OCI-M2 (cell line): ENCODE measurements around the gene SLC34A2.

Experiments
- DNase-seq: peaks from one replicate; lab custom pipeline; 2025; ENCODE audit not compliant: unreplicated experiment; lab: John Stamatoyannopoulos, UW

The SLC34A2 gene

DNA sequence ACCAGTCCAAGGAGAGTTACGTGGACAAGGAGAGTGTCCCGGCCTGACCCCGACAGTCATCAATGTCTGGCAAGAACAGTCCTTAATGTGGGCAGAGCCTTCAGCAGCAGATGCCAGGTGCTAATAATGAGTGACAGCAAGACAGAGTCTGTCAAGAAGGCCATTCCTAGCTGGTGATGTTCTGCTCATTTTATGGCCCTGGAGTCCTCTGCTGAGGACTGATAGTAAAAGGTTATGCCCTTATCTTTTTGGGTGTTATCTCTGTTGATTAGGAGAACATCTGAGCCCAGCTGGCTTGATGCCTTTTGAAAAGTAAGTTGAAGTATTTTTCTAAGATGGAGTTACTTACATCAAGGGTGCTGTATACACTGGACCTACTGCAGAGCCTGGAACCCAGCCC is 67.3 kb downstream of the SLC34A2 start:
- DNase-seq, result no peak

DNA sequence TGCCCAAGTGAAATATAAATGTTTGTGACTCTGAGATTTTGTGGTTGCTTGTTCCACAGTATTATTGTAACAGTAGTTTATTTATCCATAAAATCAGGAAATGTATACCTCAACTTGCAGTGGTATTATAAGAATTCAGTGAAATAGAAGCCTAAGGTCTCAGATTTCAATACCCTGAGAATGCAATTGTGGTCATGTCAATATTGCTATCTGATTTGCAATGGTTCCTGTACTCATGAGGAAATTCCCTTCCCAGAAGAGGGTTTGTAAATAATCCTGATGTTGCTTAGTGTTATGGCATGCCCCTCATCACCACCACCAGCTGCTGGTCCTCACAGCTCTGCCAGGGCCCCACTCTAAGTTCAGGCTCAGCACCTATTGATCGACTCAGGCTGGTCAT is 67.8 kb downstream of the SLC34A2 start:
- DNase-seq, result no peak

DNA sequence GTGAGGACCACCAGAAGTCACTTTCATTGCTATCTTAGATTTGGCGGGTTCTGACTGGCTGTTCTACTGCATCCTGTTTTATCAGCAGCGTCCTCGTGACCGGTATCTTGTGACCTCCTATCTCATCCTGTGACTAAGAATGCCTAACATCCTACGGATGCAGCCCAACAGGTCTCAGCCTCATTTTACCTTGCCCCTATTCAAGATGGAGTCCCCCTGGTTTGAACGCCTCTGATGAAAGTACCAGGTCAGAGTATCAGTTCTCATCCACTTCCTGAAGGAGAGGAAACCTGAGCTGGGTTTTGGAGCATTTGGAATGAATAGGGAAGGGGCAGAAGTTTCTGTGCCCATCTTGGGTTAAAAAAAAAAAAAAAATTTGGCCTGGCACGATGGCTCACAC is 70.2 kb downstream of the SLC34A2 start:
- DNase-seq, result no peak

DNA sequence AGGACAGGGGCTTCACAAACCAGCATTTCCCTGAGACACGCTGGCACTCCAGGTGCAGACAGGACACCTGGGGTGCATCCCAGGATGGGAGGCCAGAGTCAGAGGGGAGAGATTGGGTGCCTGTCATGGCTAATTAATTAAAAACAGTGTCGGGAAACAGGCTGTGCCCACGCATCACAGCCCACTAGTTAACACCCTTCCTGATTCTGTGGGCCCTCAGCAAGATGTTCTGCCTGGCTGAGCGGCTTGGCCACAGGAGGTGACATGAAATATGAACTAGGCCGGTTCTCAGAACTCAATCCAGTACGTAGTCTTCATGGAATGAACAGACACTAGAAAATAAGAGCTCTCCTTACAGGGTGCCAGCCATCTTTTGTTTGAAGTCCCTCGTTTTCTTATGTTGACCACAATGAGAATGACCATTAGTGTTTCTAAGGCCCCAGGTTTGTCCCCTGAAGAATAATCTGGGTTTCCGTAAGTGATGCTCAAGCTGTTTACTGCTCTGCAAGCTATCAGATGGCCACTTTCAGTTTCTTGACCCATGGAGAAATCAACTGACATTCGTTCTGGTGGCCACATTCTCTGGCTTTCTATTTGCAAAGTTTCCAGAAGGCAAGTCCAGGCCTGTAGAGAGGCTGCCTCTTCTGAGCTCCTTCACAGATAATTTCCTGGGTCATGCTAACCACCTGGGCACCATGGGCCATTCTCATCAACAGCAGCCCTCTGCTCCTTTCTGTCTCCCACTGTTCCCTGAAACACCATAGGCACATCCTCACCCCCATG is 72.3 kb downstream of the SLC34A2 start:
- no peak for DNase-seq
